Amygdala (tissue), 56 donors: Measurements from ENCODE around the gene STK24.

ENCODE experiments used
- DNase-seq, 56 donors: peaks; one replicate each; lab custom pipeline; 2025; lab: John Stamatoyannopoulos, UW

STK24 gene

DNA sequence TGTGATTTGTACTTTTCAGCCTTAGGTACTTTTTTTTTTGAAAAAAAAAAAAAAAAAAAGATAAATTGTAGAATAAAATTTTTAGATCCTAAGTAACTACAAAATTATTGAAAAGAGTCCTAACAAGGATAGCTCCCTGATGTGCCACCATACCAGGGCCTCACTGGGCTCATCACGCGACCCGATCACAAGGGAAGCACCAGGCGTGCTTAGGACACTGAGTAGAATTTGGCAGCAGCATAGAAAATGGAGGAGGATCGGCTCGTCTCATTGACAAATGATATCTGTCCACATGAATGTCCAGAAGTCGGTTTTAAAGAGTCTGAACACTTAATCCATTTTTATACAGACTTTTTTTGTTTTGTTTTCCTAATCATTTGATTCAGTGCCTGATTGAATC lies 179.0 kb downstream of the STK24 start:
- DNase-seq = no peak

DNA sequence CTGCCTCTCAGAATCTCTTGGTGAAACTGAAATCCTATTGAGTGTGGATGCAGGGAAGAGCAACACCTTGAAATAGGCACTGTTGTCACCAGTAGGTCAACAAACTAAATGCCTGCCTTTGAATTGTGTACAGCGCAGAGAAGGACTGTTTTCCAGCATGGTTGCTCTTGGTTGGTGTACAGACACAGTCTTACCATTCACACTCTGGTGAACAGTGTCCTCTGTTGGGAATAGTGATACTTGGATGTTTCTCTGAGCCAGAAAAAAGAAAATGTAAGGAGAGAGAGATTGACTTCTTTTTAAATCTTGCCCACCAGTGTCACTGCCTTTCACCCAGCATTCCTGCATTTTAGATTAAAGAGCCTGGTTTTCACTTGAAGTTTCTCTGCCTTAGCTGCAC lies 179.7 kb downstream of the STK24 start:
- DNase-seq = no peak

DNA sequence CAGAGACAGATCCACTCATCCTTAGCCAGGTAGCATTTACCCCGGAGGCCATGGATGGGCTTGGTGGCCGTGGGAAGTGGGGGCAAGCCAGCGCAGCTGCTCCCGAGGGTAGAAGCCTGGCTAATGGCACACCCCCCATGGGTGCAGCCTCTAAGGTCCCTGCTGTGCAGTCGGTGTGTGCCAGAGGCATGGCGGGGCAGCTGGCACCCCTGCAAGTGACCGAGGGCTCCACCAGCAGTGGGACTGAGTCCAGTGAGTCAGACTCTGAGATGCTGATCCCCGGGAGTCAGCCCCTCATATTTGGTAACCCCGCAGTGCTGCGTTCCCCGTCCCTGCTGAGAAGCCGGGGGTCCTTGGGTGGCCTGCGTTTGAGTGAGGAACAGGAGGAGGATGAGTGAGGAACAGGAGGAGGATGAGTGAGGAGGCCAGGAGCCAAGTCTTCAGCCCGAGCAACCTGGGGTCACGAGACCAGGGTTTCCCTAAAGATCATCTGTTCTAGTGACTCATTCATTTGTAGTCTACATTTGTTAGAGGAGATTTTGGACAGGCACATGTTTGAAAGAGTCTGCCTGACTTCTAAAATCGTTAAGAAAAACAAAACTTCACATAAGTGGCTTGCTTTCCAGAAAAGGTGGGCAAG lies 180.7 kb downstream of the STK24 start:
- no peak for DNase-seq
